B cell (primary cell): ENCODE results near the gene IL1R2. TPM values are rescaled to one million over a fixed set of nuclear protein-coding genes. Genes with fewer than 3 reads are reported as not detected.

Source experiments
- ATAC-seq: fragments of 200-7000 bp; cut with Tn5 transposase; one replicate; pipeline ENCODE4 v1.10.0; 2021; ENCODE audit warnings: low read depth, mild to moderate bottlenecking, moderate number of reproducible peaks, moderate library complexity
- CTCF ChIA-PET: fragments of 350-600 bp; sonication (Branson Sonifier 250); formaldehyde crosslinking; loops from one replicate; lab custom pipeline; 2021; ENCODE audit warnings: antibody characterized with exemption, inconsistent platforms; lab: Charles Lee
- POLR2A ChIA-PET: fragments of 350-600 bp; sonication (Branson Sonifier 250); formaldehyde crosslinking; loops from one replicate; lab custom pipeline; 2021; ENCODE audit warnings: antibody characterized with exemption; lab: Charles Lee
- DNase-seq: peaks from one replicate; pipeline ENCODE4 v3.0.0; 2013
- H2AFZ ChIP-seq: 2 replicates; pipeline ENCODE4 v1.6.1; 2012; ENCODE audit warnings: mild to moderate bottlenecking, low read depth, low read length; ENCODE audit not compliant: insufficient read depth, poor library complexity, severe bottlenecking
- H3K27ac ChIP-seq, 2 donors: 1 replicate in 1 of 2; 2 replicates in 1 of 2; pipeline ENCODE4 v1.5.1; 2012 to 2013; ENCODE audit warnings: low read length in 2 of 2, mild to moderate bottlenecking in 2 of 2, moderate library complexity in 1 of 2
- H3K27me3 ChIP-seq, 4 experiments: fragments of 200-600 bp in 1 of 4; sonication (generic) in 1 of 4; replicated peaks in 1 of 4; 1 replicate in 2 of 4; 2 replicates in 2 of 4; pipeline versions ENCODE4 v1.6.1 to v1.7.0; 2013 to 2016; ENCODE audit warnings: low read length in 3 of 4, mild to moderate bottlenecking in 2 of 4, mixed read lengths in 1 of 4, moderate library complexity in 1 of 4; ENCODE audit not compliant: insufficient read depth in 4 of 4, control insufficient read depth in 3 of 4; ENCODE audit errors: control extremely low read depth in 1 of 4
- H3K36me3 ChIP-seq, 2 experiments: replicated peaks in 1 of 2; 1 replicate in 1 of 2; 2 replicates in 1 of 2; pipeline versions ENCODE4 v1.6.1 to v1.7.1; 2013; ENCODE audit warnings: low read length in 1 of 2; ENCODE audit not compliant: insufficient read depth in 2 of 2, control insufficient read depth in 1 of 2; ENCODE audit errors: control extremely low read depth in 1 of 2, extremely low read depth in 1 of 2
- H3K4me1 ChIP-seq, 2 donors: fragments of 200-600 bp in 1 of 2; sonication (generic) in 1 of 2; 1 replicate in 1 of 2; 2 replicates in 1 of 2; pipeline versions ENCODE4 v1.5.1 to v1.6.1; 2013 to 2017; ENCODE audit warnings: low read length in 2 of 2; ENCODE audit not compliant: control insufficient read depth in 2 of 2, insufficient read depth in 2 of 2
- H3K4me2 ChIP-seq: replicated peaks from 2 replicates; pipeline ENCODE3; 2012; ENCODE audit warnings: mild to moderate bottlenecking, low read depth, low read length; ENCODE audit not compliant: poor library complexity, severe bottlenecking
- H3K4me3 ChIP-seq, 5 experiments: fragments of 200-600 bp in 1 of 5; sonication (generic) in 1 of 5; 1 replicate in 3 of 5; 2 replicates in 2 of 5; pipeline versions ENCODE4 v1.5.1 to v1.7.0; 2011 to 2016; ENCODE audit warnings: low read length in 4 of 5, mild to moderate bottlenecking in 4 of 5, low read depth in 2 of 5, control low read depth in 1 of 5, moderate library complexity in 1 of 5; ENCODE audit not compliant: insufficient read depth in 1 of 5; ENCODE audit errors: control extremely low read depth in 1 of 5, extremely low read depth in 1 of 5
- H3K79me2 ChIP-seq: fragments of 200-600 bp; sonication (generic); one replicate; pipeline ENCODE4 v1.6.0; 2016; ENCODE audit warnings: low read length; ENCODE audit not compliant: control insufficient read depth, insufficient read depth
- H3K9ac ChIP-seq: fragments of 200-600 bp; sonication (generic); 2 replicates; pipeline ENCODE4 v1.6.1; 2017; ENCODE audit warnings: mild to moderate bottlenecking, low read length, moderate library complexity
- H3K9me3 ChIP-seq, 3 donors: one replicate each; pipeline versions ENCODE4 v1.6.1 to v1.7.1; 2013; ENCODE audit warnings: low read length in 2 of 3; ENCODE audit not compliant: control insufficient read depth in 2 of 3, insufficient read depth in 1 of 3; ENCODE audit errors: control extremely low read depth in 1 of 3
- H4K20me1 ChIP-seq: 2 replicates; pipeline ENCODE4 v1.6.0; 2012; ENCODE audit warnings: mild to moderate bottlenecking, low read length; ENCODE audit not compliant: insufficient read depth, control insufficient read depth, poor library complexity, severe bottlenecking
- H3K27ac Mint-ChIP-seq: one replicate; pipeline ENCODE4 v1.8.0; 2021; ENCODE audit warnings: mixed read lengths
- H3K27me3 Mint-ChIP-seq: one replicate; pipeline ENCODE4 v1.8.0; 2021; ENCODE audit warnings: mixed read lengths
- H3K4me1 Mint-ChIP-seq: one replicate; pipeline ENCODE4 v1.8.0; 2021; ENCODE audit warnings: mixed read lengths
- H3K4me3 Mint-ChIP-seq: one replicate; pipeline ENCODE4 v1.8.0; 2021; ENCODE audit warnings: mixed read lengths
- H3K9me3 Mint-ChIP-seq: one replicate; pipeline ENCODE4 v1.8.0; 2022; ENCODE audit warnings: mixed read lengths; ENCODE audit not compliant: insufficient read depth
- EZH2 ChIP-seq: IDR thresholded peaks from 2 replicates; pipeline ENCODE4 v1.6.1; 2012; ENCODE audit warnings: borderline replicate concordance, low read depth, mild to moderate bottlenecking, moderate library complexity, low read length; ENCODE audit not compliant: insufficient read depth, poor library complexity, severe bottlenecking
- WGBS: methylation state at CpG from one replicate; pipeline ENCODE4 v1.1.5; 2013; ENCODE audit warnings: missing lambda C conversion rate; ENCODE audit not compliant: insufficient coverage; 5-methylcytosine and 5-hydroxymethylcytosine counted together
- intact Hi-C: fragments of 100-400 bp; cut with micrococcal nuclease; formaldehyde crosslinking; loops from one replicate; pipeline ENCODE4 v1.10.0; 2022
- polyA plus RNA-seq: library from polyadenylated mRNA; depleted of rRNA; stranded (reverse); fragments of >200 nt; gene quantifications from 2 replicates; pipeline ENCODE4 v1.2.3, GENCODE V29; 2012
- total RNA-seq, 2 donors: library from RNA; stranded (reverse); fragments of 120-200 nt in 1 of 2; gene quantifications; 1 replicate in 1 of 2; 2 replicates in 1 of 2; pipeline versions ENCODE4 v1.2.3 to v1.2.4, GENCODE V29; 2013 to 2022
- TF ChIP-seq, protein P1 (sequence below): fragments of 200-600 bp; IDR thresholded peaks from one replicate; pipeline ENCODE4 v1.8.0; 2022; ENCODE audit warnings: antibody characterized with exemption, mild to moderate bottlenecking

IL1R2 gene
- total and polyA plus RNA-seq, 2 donors (not counting 1 experiment from before 2014, with no cell fraction given): not detected

DNA sequence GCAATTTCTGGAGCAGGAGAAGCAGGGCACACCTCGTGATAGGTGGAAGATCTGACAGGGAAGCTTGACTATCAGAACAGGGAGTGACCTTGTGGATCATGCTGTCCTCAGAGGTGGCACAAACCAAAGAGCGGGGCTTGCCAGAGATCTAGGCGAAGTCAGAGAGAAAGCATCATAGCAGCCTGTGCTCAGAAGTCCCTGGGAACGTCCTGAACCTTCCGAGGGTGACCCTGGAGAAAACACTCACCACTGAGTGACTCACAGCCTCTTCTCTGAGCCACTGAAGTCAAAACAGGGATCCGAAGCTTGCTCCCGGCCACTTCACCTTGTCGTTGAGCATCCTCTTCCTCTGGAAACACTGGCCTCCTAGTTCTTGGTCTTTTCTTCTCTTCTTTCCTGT is 56.7 kb downstream of the IL1R2 start:
- intact Hi-C loops: no loop called here
- WGBS: 94% methylated on average over 8 of the region's 8 CpGs
- no peaks in the 10 kb centered on the region for H3K9me3 Mint-ChIP-seq
- no peak overlapping the region for H3K4me3 Mint-ChIP-seq
- Histone ChIP-seq H3K79me2 (no peaks in the 10 kb centered on the region), H3K4me2 (no peak overlapping the region), H3K9ac (no peak overlapping the region), H4K20me1 (no peaks in the 10 kb centered on the region), H3K4me1 (no peaks in the 10 kb centered on the region), H3K9me3 (peaks cover 0 to 10% (median 0%) of the 10 kb centered on the region in 3 donors), H3K36me3 (no peaks in the 10 kb centered on the region), H3K27ac (no peak overlapping the region), H3K27me3 (peaks cover 0 to 32% (median 8%) of the 10 kb centered on the region in 4 experiments), H2AFZ (no peak overlapping the region), H3K4me3 (no peak overlapping the region)
- ChIA-PET CTCF (no interaction called here), POLR2A (no interaction called here)
- no peak overlapping the region for H3K27ac Mint-ChIP-seq
- TF ChIP-seq, protein P1, sequence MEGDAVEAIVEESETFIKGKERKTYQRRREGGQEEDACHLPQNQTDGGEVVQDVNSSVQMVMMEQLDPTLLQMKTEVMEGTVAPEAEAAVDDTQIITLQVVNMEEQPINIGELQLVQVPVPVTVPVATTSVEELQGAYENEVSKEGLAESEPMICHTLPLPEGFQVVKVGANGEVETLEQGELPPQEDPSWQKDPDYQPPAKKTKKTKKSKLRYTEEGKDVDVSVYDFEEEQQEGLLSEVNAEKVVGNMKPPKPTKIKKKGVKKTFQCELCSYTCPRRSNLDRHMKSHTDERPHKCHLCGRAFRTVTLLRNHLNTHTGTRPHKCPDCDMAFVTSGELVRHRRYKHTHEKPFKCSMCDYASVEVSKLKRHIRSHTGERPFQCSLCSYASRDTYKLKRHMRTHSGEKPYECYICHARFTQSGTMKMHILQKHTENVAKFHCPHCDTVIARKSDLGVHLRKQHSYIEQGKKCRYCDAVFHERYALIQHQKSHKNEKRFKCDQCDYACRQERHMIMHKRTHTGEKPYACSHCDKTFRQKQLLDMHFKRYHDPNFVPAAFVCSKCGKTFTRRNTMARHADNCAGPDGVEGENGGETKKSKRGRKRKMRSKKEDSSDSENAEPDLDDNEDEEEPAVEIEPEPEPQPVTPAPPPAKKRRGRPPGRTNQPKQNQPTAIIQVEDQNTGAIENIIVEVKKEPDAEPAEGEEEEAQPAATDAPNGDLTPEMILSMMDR: no peak
- no peak for TF ChIP-seq EZH2
- ATAC-seq (no peak), DNase-seq (no peak)
- peaks cover 33% of the 10 kb centered on the region for H3K27me3 Mint-ChIP-seq
- no peaks in the 10 kb centered on the region for H3K4me1 Mint-ChIP-seq

DNA sequence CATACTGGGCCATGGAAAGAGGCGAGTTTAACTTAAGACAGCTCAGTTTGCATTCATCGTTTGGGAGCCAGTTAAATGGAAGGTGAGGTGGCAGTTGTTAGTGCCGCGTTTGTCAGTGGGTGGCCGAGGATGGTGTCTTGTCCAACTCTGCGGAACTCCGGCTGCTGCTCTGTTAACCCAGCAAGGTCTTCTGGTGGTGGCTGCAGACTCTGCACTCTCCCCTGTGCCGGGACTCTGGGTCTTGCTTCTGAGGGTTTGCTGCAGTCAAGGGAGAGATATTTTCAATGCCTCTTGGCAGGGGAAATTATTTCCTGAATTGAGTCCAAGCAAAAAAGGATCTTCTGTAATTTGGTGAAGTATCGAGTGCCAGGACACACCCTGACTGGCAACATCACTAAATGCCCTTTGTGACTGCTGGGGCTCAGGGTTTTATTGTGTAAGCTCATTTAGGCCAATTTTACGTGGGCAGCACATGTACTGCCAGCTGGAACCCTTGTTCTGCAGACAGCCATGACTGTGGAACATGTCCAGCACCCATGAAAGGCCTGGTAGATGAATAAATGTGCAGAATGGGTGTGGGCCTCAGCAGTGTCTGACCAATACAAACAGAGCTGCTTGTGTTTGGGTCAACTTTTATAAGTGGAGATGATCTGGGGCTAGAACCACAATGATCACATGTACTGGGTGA is 58.1 kb downstream of the IL1R2 start:
- Mint-ChIP-seq H3K27ac (no peak overlapping the region), H3K4me1 (no peaks in the 10 kb centered on the region), H3K9me3 (no peaks in the 10 kb centered on the region), H3K27me3 (peaks cover 28% of the 10 kb centered on the region), H3K4me3 (no peak overlapping the region)
- Histone ChIP-seq H4K20me1 (no peaks in the 10 kb centered on the region), H3K36me3 (no peaks in the 10 kb centered on the region), H3K27ac (no peak overlapping the region), H3K9ac (no peak overlapping the region), H3K27me3 (peaks cover 0 to 28% (median 9%) of the 10 kb centered on the region in 4 experiments), H3K4me2 (no peak overlapping the region), H3K79me2 (no peaks in the 10 kb centered on the region), H2AFZ (no peak overlapping the region), H3K4me1 (no peaks in the 10 kb centered on the region), H3K9me3 (peaks cover 0 to 10% (median 0%) of the 10 kb centered on the region in 3 donors), H3K4me3 (no peak overlapping the region)
- DNase-seq (no peak), ATAC-seq (no peak)
- 88% methylated on average over 10 of the region's 10 CpGs for WGBS
- intact Hi-C loops: no loop called here
- TF ChIP-seq EZH2: no peak
- TF ChIP-seq, protein P1: no peak
- ChIA-PET POLR2A (no interaction called here), CTCF (no interaction called here)
